LNCaP clone FGC (cell line): ENCODE measurements around the gene ZBTB32.

ENCODE experiments used
- DNase-seq: peaks from one replicate; pipeline ENCODE4 v3.0.0-alpha.2; 2011; ENCODE audit warnings: low read depth
- H3K4me3 ChIP-seq: 2 replicates; pipeline ENCODE4 v1.5.1; 2011; ENCODE audit warnings: mild to moderate bottlenecking, low read depth, low read length, control low read depth
- TF ChIP-seq, protein P1 (sequence below): IDR thresholded peaks from 2 replicates; pipeline ENCODE4 v1.5.1; 2012; ENCODE audit warnings: mild to moderate bottlenecking; ENCODE audit not compliant: control insufficient read depth, insufficient read depth; ENCODE audit errors: extremely low read depth

ZBTB32 gene

DNA sequence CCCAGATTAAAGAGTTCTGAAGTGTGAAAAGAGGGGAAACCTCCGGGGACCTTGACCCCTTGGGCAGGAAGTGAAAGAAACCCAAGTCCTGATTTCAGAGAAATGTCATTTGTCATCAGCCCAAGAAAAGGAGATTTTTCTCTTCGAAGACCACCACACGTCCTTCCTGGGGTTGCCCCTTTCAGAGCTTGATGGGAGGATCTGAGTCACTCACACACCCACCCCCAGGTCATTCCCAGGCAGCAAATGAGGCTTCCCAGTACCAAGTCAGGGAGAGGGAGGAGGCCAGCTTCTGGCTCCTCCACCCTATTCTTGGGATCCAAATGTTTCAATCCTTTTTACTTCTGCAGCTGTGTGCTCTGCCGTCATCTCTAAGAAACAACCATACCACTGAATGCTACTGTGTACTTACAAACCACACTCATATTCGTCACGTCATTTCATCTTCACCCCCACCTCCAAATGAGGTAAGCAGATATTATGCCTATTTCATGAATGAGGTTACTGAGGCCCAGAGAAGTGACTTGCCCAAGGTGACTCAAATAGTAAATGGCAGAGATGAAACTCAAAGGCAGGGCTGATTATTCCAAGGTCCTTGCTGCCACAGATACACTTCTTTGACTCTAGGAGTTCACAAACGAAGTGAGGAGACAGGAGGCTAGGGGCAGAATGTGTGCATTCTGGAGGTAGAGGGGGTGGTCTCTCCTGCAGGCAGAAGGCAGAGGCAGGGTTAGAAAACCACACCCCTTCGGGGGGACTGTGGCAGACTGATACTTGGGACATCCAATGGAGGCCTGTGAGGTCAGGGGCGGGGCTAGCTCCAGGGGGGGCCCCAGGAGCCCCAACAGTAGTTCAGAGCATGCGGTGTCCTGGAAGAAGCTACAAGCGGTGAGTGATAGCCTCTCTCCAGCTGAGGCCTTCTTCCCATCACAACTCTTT, 8.5 kb downstream of the ZBTB32 start:
- H3K4me3 ChIP-seq: no peak overlapping the region
- DNase-seq: no peak
- TF ChIP-seq, protein P1, sequence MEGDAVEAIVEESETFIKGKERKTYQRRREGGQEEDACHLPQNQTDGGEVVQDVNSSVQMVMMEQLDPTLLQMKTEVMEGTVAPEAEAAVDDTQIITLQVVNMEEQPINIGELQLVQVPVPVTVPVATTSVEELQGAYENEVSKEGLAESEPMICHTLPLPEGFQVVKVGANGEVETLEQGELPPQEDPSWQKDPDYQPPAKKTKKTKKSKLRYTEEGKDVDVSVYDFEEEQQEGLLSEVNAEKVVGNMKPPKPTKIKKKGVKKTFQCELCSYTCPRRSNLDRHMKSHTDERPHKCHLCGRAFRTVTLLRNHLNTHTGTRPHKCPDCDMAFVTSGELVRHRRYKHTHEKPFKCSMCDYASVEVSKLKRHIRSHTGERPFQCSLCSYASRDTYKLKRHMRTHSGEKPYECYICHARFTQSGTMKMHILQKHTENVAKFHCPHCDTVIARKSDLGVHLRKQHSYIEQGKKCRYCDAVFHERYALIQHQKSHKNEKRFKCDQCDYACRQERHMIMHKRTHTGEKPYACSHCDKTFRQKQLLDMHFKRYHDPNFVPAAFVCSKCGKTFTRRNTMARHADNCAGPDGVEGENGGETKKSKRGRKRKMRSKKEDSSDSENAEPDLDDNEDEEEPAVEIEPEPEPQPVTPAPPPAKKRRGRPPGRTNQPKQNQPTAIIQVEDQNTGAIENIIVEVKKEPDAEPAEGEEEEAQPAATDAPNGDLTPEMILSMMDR: no peak

DNA sequence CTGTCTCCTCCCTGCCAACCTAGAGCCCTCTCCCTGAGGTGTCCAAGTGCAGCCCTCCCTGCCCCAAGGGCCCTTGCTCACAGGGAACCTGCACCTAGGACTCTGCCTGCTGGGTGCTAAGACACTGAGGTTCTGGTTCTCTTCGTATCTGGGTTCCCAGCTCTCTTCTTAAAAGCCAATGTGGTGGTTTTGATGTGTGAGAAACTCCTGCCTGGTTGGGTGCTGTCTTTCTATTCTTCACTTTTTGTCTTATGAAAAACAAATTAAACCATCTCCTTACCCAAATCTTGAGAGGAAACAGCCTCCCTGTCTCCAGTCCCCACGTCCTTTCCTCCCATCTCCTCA, 9.1 kb downstream of the ZBTB32 start:
- no peak overlapping the region for H3K4me3 ChIP-seq
- TF ChIP-seq, protein P1: no peak
- no peak for DNase-seq

DNA sequence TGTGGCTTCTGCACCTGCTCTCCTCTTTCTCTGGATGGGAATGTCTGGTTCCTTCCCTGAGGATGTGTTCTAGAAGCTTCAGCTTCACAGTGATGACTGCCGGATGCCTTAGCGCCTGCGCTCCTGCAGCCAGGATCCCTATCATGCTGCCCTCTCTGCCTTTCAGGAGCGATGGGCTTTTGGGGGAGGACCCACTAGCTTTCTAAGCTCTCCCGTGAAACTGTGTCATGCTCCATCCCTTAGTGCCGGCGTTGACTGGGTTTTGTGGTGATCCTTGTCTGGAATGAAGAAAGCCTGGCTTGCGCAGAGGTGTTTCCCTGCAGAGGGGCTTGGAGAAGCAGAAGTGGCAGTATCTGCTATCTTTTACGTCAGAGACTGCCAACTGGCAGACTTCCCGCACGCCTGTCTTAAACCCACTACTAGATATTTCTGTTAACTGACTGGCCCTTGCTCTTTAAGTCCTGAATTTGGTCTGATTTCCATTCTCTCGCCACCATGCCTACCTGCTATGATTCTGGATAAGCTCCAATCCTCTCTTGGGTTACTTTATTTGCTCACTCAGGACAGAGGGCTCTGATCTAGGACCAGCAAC, 9.6 kb downstream of the ZBTB32 start:
- TF ChIP-seq, protein P1: no peak
- no peak for DNase-seq
- no peak overlapping the region for H3K4me3 ChIP-seq

DNA sequence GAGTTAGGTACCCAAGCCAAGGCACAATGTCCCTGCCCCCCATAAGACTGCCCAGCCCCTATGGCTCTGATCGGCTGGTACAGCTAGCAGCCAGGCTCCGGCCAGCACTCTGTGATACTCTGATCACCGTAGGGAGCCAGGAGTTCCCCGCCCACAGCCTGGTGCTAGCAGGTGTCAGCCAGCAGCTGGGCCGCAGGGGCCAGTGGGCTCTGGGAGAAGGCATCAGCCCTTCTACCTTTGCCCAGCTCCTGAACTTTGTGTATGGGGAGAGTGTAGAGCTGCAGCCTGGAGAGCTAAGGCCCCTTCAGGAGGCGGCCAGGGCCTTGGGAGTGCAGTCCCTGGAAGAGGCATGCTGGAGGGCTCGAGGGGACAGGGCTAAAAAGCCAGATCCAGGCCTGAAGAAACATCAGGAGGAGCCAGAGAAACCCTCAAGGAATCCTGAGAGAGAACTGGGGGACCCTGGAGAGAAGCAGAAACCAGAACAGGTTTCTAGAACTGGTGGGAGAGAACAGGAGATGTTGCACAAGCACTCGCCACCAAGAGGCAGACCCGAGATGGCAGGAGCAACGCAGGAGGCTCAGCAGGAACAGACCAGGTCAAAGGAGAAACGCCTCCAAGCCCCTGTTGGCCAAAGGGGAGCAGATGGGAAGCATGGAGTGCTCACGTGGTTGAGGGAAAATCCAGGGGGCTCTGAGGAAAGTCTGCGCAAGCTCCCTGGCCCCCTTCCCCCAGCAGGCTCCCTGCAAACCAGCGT, 10.4 kb downstream of the ZBTB32 start:
- no peak for DNase-seq
- TF ChIP-seq, protein P1: no peak
- no peak overlapping the region for H3K4me3 ChIP-seq

- TF ChIP-seq, protein P1: no peak
- H3K4me3 ChIP-seq: peak overlapping the region; percentile 64
Measured at GRCh38 chr19:35715355-35715809, 11.0 kb downstream of the ZBTB32 start.

DNA sequence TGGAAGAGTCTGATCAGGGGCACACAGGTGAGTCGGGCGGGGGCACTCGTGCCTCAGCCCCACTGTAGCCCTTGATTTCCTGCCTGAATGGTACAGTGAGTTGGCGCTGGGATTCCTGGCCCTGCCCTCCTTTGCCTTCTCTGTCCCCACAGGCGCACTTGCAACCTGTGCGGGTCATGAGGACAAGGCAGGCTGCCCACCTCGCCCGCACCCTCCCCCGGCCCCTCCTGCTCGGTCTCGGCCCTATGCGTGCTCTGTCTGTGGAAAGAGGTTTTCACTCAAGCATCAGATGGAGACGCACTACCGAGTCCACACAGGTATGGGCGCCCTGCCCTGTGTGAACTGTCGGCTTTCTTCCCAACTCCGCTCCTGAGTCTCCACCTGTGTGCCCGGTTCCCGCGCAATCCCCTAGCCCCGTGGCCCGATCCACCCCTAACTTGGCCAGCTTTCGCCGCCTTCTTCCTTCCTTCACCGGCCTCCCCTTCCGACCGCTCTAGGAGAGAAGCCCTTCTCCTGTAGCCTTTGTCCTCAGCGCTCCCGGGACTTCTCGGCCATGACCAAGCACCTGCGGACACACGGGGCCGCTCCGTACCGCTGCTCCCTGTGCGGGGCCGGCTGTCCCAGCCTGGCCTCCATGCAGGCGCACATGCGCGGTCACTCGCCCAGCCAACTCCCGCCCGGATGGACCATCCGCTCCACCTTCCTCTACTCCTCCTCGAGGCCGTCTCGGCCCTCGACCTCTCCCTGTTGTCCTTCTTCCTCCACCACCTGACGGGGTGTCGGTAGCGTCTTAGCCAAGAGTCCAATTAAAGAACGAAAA, 11.8 kb downstream of the ZBTB32 start:
- DNase-seq: no peak
- peak overlapping the region; percentile 64 for H3K4me3 ChIP-seq
- TF ChIP-seq, protein P1: no peak; the same call in 1 of the 2 replicates

More at GRCh38 chr19:35715355-35715809, 11.0 kb downstream of the ZBTB32 start:
- no peak for DNase-seq
